KG1 (cell line): ENCODE results near the gene COX19.
"Not testable (repeated sequence)": the region's sequence is repeated elsewhere in the genome, so short reads cannot be mapped to it uniquely, and the experiment has no call there.

Experiments
- DNase-seq: peaks from one replicate; lab custom pipeline; 2025; lab: John Stamatoyannopoulos, UW

The COX19 gene

GRCh38 chr7:944744-945143 is 30.6 kb downstream of the COX19 start:
- DNase-seq: no peak

GRCh38 chr7:943793-944192 is 31.6 kb downstream of the COX19 start:
- not testable (repeated sequence) for DNase-seq

GRCh38 chr7:940599-941408 is 34.5 kb downstream of the COX19 start:
- no peak for DNase-seq

GRCh38 chr7:939843-940242 is 35.5 kb downstream of the COX19 start:
- no peak for DNase-seq

GRCh38 chr7:938546-939185 is 36.7 kb downstream of the COX19 start:
- no peak for DNase-seq

GRCh38 chr7:937856-938484 is 37.4 kb downstream of the COX19 start:
- DNase-seq: no peak

GRCh38 chr7:936386-937054 is 38.8 kb downstream of the COX19 start:
- DNase-seq: no peak

GRCh38 chr7:935874-936385 is 39.4 kb downstream of the COX19 start:
- DNase-seq: no peak

- DNase-seq: no peak
Observed at GRCh38 chr7:935164-935873, 40.0 kb downstream of the COX19 start.

- no peak for DNase-seq
Observed at GRCh38 chr7:934469-935163, 40.7 kb downstream of the COX19 start.

GRCh38 chr7:932651-932975 is 42.7 kb downstream of the COX19 start:
- DNase-seq: no peak

GRCh38 chr7:931871-932650 is 43.3 kb downstream of the COX19 start:
- no peak for DNase-seq

- DNase-seq: no peak
Observed at GRCh38 chr7:930975-931758, 44.2 kb downstream of the COX19 start.

GRCh38 chr7:929311-929711 is 46.0 kb downstream of the COX19 start:
- no peak for DNase-seq

- DNase-seq: no peak
Observed at GRCh38 chr7:927031-927671, 48.2 kb downstream of the COX19 start.

- no peak for DNase-seq
Observed at GRCh38 chr7:926061-927030, 49.0 kb downstream of the COX19 start.

GRCh38 chr7:925601-926000 is 49.7 kb downstream of the COX19 start:
- no peak for DNase-seq
